ENCODE results near the gene EVI5L.

- no peak for TF ChIP-seq CTCF (conservative IDR thresholded peaks at IDR 0.05; ENCODE audit: low read length)
- TF ChIP-seq EZH2phosphoT487 (IDR thresholded peaks at IDR 0.05; ENCODE audit: borderline replicate concordance): no peak
Observed at GRCh38 chr19:7912697-7913564, 82.9 kb downstream of the EVI5L start.
